Amniotic epithelial cell (primary cell): ENCODE measurements around the gene THRA.
A peak's percentile ranks its signal among the peaks of the same experiment; 100 is the strongest.

Source experiments
- DNase-seq: peaks from one replicate; pipeline ENCODE4 v3.0.0-alpha.2; 2010; ENCODE audit warnings: low read depth

THRA gene

DNA sequence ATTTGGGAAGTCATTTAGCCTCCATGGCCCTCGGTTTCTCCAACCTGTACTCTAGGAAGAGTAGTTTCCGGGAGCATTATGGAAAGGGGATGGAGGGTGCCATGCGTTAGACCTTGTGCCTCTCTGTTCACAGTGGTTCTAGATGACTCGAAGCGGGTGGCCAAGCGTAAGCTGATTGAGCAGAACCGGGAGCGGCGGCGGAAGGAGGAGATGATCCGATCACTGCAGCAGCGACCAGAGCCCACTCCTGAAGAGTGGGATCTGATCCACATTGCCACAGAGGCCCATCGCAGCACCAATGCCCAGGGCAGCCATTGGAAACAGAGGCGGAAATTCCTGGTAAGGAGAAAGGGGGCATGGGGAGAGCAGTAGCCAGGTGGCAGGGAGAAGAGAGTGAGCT, 21.7 kb downstream of the THRA start:
- DNase-seq, result no peak

DNA sequence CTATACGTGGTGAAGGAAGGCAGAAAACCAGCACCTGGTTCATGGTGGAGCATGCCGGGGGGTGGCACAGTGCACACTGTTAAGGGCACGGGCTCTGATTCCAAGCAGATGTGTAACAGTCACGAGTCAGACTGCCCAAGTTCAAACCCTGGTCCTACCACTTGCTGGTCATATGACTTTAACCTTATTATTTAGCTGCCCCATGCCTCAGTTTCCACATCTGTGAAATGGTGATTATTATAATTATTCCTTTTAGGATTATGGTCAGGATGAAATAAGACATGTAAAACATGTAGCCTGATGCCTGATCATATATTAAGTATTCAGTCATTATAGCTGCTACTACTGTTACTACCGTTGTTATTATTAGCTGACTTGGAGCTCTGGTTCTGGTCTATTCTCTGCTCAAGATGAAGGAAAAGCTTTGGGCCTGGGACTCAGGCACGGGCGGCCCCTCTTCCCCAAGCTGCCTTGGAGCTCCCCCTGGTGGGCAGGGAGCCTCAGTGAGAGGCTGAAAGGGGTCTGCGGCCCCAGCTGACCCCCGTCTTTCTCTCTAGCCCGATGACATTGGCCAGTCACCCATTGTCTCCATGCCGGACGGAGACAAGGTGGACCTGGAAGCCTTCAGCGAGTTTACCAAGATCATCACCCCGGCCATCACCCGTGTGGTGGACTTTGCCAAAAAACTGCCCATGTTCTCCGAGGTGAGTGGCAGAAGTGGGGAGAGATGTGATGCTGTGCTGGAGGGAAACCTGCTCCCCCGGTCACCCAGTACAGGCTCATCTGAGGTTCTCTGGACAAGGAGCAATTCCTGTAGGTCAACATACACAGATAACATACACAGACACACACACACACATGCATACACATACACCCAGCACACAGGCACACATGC, 23.6 kb downstream of the THRA start:
- no peak for DNase-seq

DNA sequence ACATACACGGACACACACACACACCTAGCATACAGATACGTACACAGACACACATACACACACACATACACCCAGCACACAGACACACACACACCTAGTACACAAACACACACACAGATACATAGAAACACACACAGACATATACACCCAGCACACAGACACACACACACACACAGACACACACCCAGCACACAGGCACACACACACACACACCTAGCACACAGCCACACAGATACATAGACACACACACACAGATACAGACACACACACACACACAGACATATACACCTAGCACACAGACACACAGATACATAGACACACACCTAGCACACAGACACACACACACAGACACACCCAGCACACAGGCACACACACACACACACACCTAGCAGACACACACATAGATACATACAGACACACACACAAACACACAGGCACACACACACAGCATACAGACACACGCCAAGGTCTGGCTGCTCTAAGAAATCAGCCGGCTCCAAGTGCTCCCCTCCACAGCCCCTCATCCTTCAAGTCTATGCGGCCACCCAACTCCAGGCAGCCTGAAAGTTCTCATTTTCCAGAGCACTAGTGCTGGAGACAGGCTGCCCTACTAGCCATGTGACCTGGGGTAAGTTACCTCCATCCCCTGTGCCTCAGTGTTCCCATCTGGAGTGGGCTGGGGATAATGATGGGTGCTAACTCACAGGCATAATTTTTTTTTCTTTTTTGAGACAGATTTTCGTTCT, 24.5 kb downstream of the THRA start:
- no peak for DNase-seq

GRCh38 chr17:40087903-40088718, 25.3 kb downstream of the THRA start:
- no peak for DNase-seq

- no peak for DNase-seq
Measured at GRCh38 chr17:40089077-40089895, 26.5 kb downstream of the THRA start.

GRCh38 chr17:40090237-40091119, 27.7 kb downstream of the THRA start:
- DNase-seq, result no peak

DNA sequence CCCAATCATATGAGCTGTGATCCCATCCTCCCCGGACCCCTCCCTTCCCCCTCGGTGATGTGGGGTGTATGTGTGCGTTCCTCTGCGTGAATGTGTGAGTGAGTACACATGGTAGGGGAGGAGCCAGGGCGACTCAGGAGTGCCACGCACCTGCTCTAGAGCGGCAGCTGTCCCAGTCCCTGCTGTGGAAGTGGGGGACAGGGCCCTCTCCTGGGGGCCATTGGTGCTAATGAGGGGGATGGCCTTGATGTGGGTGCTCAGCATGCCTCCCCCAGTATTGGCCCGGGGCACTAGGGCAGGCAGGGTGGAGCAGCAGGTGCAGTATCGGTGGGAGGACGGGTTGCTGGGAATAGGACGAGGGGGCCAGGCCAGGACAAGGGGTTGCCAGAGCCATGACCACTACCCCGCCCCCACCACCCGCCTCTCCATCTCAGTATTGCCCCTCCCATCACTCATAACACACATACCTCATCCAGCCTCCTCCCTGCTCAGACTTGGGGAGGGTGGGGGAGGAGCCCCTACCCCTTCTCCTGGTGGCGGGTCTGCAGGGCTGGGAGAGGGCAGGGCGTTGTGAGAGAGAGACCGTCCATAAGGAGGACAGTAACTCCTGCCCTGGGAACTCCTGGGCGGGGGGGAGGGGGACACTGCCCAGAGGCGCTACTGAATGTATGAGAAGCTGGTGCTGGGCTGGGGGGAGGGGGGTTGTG, 29.1 kb downstream of the THRA start:
- no peak for DNase-seq

GRCh38 chr17:40092581-40092980, 29.8 kb downstream of the THRA start:
- no peak for DNase-seq

GRCh38 chr17:40093005-40093579, 30.3 kb downstream of the THRA start:
- DNase-seq, result no peak

DNA sequence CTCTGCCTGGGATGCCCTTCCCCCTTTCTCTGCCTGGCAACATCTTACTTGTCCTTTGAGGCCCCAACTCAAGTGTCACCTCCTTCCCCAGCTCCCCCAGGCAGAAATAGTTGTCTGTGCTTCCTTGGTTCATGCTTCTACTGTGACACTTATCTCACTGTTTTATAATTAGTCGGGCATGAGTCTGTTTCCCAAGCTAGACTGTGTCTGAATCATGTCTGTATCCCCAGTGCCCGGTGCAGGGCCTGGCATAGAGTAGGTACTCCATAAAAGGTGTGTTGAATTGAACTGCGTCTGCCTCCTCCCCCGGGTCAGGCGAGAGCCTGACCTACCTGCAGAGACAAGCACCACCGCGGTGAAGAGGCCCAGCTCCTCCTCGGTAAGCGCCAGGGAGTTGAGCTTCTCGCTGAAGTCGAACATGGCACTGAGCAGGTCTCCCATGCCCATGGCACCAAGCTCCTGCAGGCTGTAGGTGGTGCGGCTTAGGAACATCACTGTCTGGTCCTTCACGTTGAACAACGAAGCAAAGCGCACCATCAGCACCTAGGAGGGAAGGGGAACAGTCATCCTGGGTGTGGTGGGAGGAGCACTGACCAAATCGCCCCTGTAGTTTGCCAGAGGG, 30.9 kb downstream of the THRA start:
- DNase-seq, result no peak

GRCh38 chr17:40094874-40095273, 32.1 kb downstream of the THRA start:
- no peak for DNase-seq

DNA sequence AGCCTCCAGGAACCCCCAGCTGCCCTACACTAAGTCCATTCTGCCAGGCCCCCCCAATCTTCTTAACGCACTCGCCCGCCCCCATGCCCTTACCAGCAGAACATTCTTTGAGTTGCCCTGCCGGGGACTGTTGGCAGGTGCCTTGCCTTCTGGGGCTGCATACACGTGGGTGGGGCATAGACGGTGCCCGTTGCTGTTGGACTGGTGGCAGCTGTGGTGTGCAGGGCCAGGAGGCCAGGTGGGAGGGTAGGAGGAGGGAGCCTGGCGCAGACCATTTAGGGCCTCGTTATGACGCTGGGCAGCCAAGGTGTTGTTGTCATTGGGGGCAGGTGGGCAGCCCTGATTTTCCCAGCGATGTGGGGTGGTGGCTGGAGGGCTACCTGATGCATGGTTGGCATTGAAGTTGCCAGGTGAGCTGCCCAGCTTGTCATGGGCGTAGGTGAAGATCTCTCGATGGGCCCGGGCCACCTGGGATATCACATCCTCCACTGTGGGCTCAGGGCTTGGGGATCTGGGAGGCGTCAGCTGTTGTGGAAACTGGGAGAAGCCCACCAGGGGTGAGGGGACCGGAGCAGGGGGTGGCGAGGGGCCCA, 32.7 kb downstream of the THRA start:
- DNase-seq, result no peak

DNA sequence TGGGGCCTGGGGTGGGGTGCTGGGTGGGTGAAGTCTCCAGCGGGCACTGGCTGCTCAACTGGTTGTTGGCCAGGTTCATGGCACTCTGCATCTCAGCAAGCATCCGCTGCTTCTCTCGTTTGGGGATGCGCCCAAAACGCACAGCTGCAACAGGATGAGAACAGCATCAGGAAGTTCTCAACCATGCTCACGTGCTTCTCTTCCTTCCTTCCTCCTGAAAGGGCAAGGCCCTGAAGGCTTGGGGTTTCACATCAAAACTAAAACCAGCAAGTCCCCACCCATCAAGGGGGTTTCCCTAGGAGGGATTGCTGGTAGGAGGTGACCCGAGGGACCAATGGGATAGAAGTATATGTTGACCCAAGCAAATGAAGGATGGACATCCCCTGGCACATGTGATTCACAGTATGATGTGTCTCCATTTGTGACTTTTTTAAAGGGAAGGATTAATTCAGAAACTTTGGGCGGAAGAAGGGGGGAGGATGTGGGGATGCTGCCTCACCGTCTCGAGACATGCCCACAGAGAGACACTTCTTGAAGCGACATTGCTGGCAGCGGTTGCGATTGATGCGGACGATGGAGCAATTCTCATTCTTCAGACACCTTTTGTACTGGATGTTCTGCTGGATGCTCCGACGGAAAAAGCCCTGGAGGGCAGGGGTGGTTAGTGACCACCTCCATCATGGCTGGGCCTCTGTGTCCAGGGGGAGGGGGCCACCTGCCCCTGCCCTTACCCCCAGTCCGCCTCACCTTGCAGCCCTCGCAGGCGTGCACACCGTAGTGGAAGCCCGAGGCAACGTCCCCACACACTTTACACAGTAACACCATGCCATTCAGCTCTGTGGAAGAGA, 33.4 kb downstream of the THRA start:
- DNase-seq, result no peak

GRCh38 chr17:40097087-40097486, 34.3 kb downstream of the THRA start:
- no peak for DNase-seq

- DNase-seq, result peak; percentile 90
Measured at GRCh38 chr17:40097931-40098845, 35.4 kb downstream of the THRA start.

GRCh38 chr17:40098846-40099618, 36.3 kb downstream of the THRA start:
- DNase-seq, result peak; percentile 99
